Adrenal gland (tissue), 5 donors: ENCODE data around the gene APMAP.

Experiments used
- POLR2A ChIP-seq, 2 donors: fragments of 450-650 bp; IDR thresholded peaks; one replicate each; pipeline ENCODE4 v1.6.1; 2017; ENCODE audit warnings: antibody characterized with exemption in 2 of 2, mild to moderate bottlenecking in 2 of 2, moderate library complexity in 1 of 2
- TF ChIP-seq, protein P1 (sequence below), 6 experiments: fragments of 450-650 bp in 4 of 6; fragments of 200-600 bp in 2 of 6; sonication (generic) in 1 of 6; IDR thresholded peaks; 1 replicate in 5 of 6; 2 replicates in 1 of 6; pipeline versions ENCODE4 v1.5.1 to v1.8.0; 2016 to 2021; ENCODE audit warnings: antibody characterized with exemption in 6 of 6, mild to moderate bottlenecking in 2 of 6, moderate library complexity in 1 of 6
- donor health status: DM: no; HTN: no; CAD: no.

GRCh38 chr20:24972341-24972740, 20.2 kb downstream of the APMAP start:
- TF ChIP-seq, protein P1, sequence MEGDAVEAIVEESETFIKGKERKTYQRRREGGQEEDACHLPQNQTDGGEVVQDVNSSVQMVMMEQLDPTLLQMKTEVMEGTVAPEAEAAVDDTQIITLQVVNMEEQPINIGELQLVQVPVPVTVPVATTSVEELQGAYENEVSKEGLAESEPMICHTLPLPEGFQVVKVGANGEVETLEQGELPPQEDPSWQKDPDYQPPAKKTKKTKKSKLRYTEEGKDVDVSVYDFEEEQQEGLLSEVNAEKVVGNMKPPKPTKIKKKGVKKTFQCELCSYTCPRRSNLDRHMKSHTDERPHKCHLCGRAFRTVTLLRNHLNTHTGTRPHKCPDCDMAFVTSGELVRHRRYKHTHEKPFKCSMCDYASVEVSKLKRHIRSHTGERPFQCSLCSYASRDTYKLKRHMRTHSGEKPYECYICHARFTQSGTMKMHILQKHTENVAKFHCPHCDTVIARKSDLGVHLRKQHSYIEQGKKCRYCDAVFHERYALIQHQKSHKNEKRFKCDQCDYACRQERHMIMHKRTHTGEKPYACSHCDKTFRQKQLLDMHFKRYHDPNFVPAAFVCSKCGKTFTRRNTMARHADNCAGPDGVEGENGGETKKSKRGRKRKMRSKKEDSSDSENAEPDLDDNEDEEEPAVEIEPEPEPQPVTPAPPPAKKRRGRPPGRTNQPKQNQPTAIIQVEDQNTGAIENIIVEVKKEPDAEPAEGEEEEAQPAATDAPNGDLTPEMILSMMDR (IDR thresholded peaks at IDR 0.05): no peak
- no peak for TF ChIP-seq POLR2A (IDR thresholded peaks at IDR 0.05)
